HepG2 (cell line): Measurements from ENCODE around the gene CD46. TPM values are rescaled to one million over a fixed set of nuclear protein-coding genes. Genes with fewer than 3 reads are reported as not detected.

Experiments used
- ARNT2 ChIP-seq: sonication (generic); formaldehyde crosslinking; IDR thresholded peaks from 2 replicates; pipeline ENCODE4 v1.8.0; 2022; ENCODE audit warnings: mild to moderate bottlenecking, low read depth, missing genetic modification reagents, moderate library complexity
- FOXA1 ChIP-seq, 2 experiments: fragments of 450-650 bp in 1 of 2; sonication (generic) in 1 of 2; formaldehyde crosslinking in 1 of 2; IDR thresholded peaks; 2 replicates each; pipeline versions ENCODE4 v1.4.0 to v1.6.1; 2016 to 2020; ENCODE audit warnings: missing genetic modification reagents in 1 of 2
- HBP1 ChIP-seq: IDR thresholded peaks from 2 replicates; pipeline ENCODE4 v1.6.1; 2016; ENCODE audit warnings: low read depth, control low read depth
- HNF1B ChIP-seq: sonication (generic); formaldehyde crosslinking; IDR thresholded peaks from 2 replicates; pipeline ENCODE4 v1.5.1; 2020; ENCODE audit warnings: mild to moderate bottlenecking, moderate library complexity, missing genetic modification reagents
- LBX2 ChIP-seq: sonication (generic); formaldehyde crosslinking; IDR thresholded peaks from 2 replicates; pipeline ENCODE4 v1.5.0; 2020; ENCODE audit warnings: missing genetic modification reagents, mild to moderate bottlenecking, borderline replicate concordance
- MLXIP ChIP-seq: sonication (generic); formaldehyde crosslinking; IDR thresholded peaks from 2 replicates; pipeline ENCODE4 v1.9.0; 2021; ENCODE audit warnings: missing genetic modification reagents, borderline replicate concordance
- MXI1 ChIP-seq: IDR thresholded peaks from 3 replicates; pipeline ENCODE4 v1.6.1; 2012; ENCODE audit warnings: low read depth, low read length, inconsistent platforms, borderline replicate concordance
- NFYC ChIP-seq: IDR thresholded peaks from 2 replicates; pipeline ENCODE4 v1.6.1; 2016; ENCODE audit warnings: missing genetic modification reagents, missing compliant biosample characterization
- PPARG ChIP-seq: conservative IDR thresholded peaks from 2 replicates; pipeline ENCODE4 v1.6.1; 2016; ENCODE audit warnings: missing biosample characterization, missing genetic modification reagents
- REXO4 ChIP-seq: sonication (generic); formaldehyde crosslinking; IDR thresholded peaks from 2 replicates; pipeline ENCODE4 v1.8.0; 2022; ENCODE audit warnings: missing genetic modification reagents, mild to moderate bottlenecking, borderline replicate concordance
- THAP11 ChIP-seq: IDR thresholded peaks from 2 replicates; pipeline ENCODE4 v1.6.1; 2016; ENCODE audit warnings: missing biosample characterization, missing genetic modification reagents
- ZBTB42 ChIP-seq: sonication (generic); formaldehyde crosslinking; IDR thresholded peaks from 2 replicates; pipeline ENCODE4 v1.5.0; 2020; ENCODE audit warnings: mild to moderate bottlenecking, missing genetic modification reagents
- ZNF18 ChIP-seq: sonication (generic); formaldehyde crosslinking; IDR thresholded peaks from 2 replicates; pipeline ENCODE4 v1.8.0; 2022; ENCODE audit warnings: mild to moderate bottlenecking, missing genetic modification reagents; ENCODE audit not compliant: insufficient replicate concordance
- ZNF264 ChIP-seq: sonication (generic); formaldehyde crosslinking; IDR thresholded peaks from 2 replicates; pipeline ENCODE4 v1.4.0; 2020; ENCODE audit warnings: missing genetic modification reagents
- ZNF441 ChIP-seq: sonication (generic); formaldehyde crosslinking; IDR thresholded peaks from 2 replicates; pipeline ENCODE4 v1.7.0; 2021; ENCODE audit warnings: missing genetic modification reagents, borderline replicate concordance
- ZNF451 ChIP-seq: sonication (generic); formaldehyde crosslinking; IDR thresholded peaks from 2 replicates; pipeline ENCODE4 v1.5.0; 2020; ENCODE audit warnings: mild to moderate bottlenecking, missing genetic modification reagents
- ZNF607 ChIP-seq: sonication (generic); formaldehyde crosslinking; IDR thresholded peaks from 2 replicates; pipeline ENCODE4 v1.5.1; 2020; ENCODE audit warnings: missing genetic modification reagents, mild to moderate bottlenecking, borderline replicate concordance
- ZNF747 ChIP-seq: sonication (generic); formaldehyde crosslinking; IDR thresholded peaks from 2 replicates; pipeline ENCODE4 v1.8.1; 2023; ENCODE audit warnings: missing genetic modification reagents, mild to moderate bottlenecking, borderline replicate concordance
- polyA plus RNA-seq, 8 experiments: library from polyadenylated mRNA; depleted of rRNA in 3 of 8; stranded (reverse) in 7 of 8; unstranded in 1 of 8; fragments of >200 nt; fragmentation: Illumina TruSeq in 4 of 8; extraction: Trizol in 4 of 8; gene quantifications; 2 replicates each; pipeline versions ENCODE4 v1.2.1 to v1.2.3, GENCODE V29; 2011 to 2016; ENCODE audit warnings: low read depth in 4 of 8, missing spikeins in 1 of 8, mixed read lengths in 1 of 8; ENCODE audit not compliant: insufficient read depth in 1 of 8
- total RNA-seq, 5 experiments: library from RNA; depleted of rRNA; stranded (reverse); fragments of >200 nt; fragmentation: Illumina TruSeq; extraction: Trizol; gene quantifications; 2 replicates each; pipeline ENCODE4 v1.2.3, GENCODE V29; 2016; ENCODE audit warnings: low read depth in 1 of 5

Gene CD46
- total and polyA plus RNA-seq, 2 of the 13 experiments (the other 11 are each of a cell fraction or from before 2014, with no cell fraction given): 130 to 277 TPM

- TF ChIP-seq FOXA1 (IDR thresholded peaks at IDR 0.05) (no peak), FOXA1 (CRISPR knock-in tag; IDR thresholded peaks at IDR 0.05) (no peak), HNF1B (CRISPR knock-in tag) (peak; percentile 36; the same call in 1 of the 2 replicates), PPARG (no peak), ZNF441 (CRISPR knock-in tag) (0 out of 2 replicates have a peak, but pooled peaks have one; percentile 37), REXO4 (CRISPR knock-in tag) (no peak), ZNF18 (CRISPR knock-in tag) (no peak), MXI1 (peak; percentile 54; the same call in 1 of the 3 replicates), ZNF607 (CRISPR knock-in tag) (no peak), ARNT2 (CRISPR knock-in tag) (peak; percentile 15; the same call in 1 of the 2 replicates), LBX2 (CRISPR knock-in tag) (no peak), ZBTB42 (0 out of 2 replicates have a peak, but pooled peaks have one; percentile 43), THAP11 (CRISPR knock-in tag) (peak; percentile 82), ZNF451 (peak; percentile 53; the same call in 1 of the 2 replicates), ZNF747 (0 out of 2 replicates have a peak, but pooled peaks have one; percentile 59), HBP1 (CRISPR knock-in tag) (no peak; the same call in 1 of the 2 replicates), NFYC (CRISPR knock-in tag) (peak; percentile 90), MLXIP (no peak), ZNF264 (CRISPR knock-in tag) (0 out of 2 replicates have a peak, but pooled peaks have one; percentile 32)
Observed at GRCh38 chr1:207751790-207752455, at the start of gene CD46 (continued).
